ENCODE results near the gene DMD. TPM values are rescaled to one million over a fixed set of nuclear protein-coding genes. Genes with fewer than 3 reads are reported as not detected.

The DMD gene
- total and polyA plus RNA-seq, 2 of the 13 experiments (the other 11 are each of a cell fraction or from before 2014, with no cell fraction given): 17.6 to 25.9 TPM

DNA sequence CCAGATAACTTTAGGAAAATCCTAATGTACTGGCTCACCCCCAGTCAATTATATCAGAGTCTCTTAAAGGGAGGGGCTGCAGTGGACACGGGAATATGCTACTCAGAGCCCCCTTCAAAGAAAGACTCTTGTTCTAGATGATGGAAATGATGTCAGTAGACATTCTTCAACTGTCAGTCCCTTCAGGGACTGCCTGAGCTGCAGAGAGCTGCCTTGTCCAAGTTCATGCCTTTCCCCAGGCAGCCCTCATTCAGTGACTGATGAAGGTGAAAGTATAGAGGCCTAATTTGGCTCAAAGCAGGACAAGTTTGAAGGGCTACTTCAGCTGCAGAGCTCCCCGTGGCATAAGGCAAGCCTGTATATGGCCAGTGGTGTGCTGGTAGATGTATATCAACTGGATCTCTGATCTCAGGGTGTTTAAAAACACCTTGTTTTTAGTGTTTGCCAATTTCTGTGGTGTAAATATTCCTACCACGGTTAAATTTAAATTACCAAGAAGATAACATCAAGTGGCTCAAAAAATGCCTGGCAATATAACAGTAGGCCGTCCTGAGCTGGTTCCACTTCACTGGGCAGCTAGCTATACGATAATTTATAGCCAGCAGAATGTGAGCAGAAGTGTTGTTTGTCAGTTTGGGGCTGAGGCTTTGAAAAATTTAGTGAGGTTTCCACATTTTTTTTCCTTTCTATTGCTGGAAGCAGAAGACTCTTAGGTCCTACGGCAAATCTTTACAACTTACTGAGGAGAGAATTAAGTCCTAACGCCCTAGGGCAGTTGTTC lies 1390.7 kb downstream of the DMD start:
- in situ Hi-C loops (cut with HindIII; ENCODE audit: extremely low pct_ligation_motif_present, low pct_unique_long_range_greater_than_20kb) (no loop called here), intact Hi-C loops (cut with micrococcal nuclease; ENCODE audit: unreplicated experiment) (no loop called here)
- no peak overlapping the region for H3K9ac ChIP-seq (ENCODE audit: insufficient read depth, low read depth, low read length)
- no peak overlapping the region for H2AFZ ChIP-seq (ENCODE audit: low read length)
- BruUV-seq (replicated peaks): no TSS peak
- ATAC-seq (no peak), FAIRE-seq (no peak), DNase-seq (ENCODE audit: low spot score) (no peak)
- ChIA-PET CTCF (ENCODE audit: low intra/inter-chr PET ratio, low total read pairs) (no interaction called here), POLR2A (no interaction called here)
- H3K27ac ChIP-seq (ENCODE audit: extremely low read length, insufficient read depth, low read length): no peak overlapping the region
- H4K20me1 ChIP-seq (ENCODE audit: insufficient read depth, low read length): no peaks in the 10 kb centered on the region
- no peaks in the 10 kb centered on the region for H3K79me2 ChIP-seq (ENCODE audit: insufficient read depth, low read length)
- no peaks in the 10 kb centered on the region for H3K9me3 ChIP-seq (ENCODE audit: low read length)
- no peaks in the 10 kb centered on the region for H3K4me1 ChIP-seq (ENCODE audit: insufficient read depth, low read length)
- H3K4me3 ChIP-seq (replicated peaks in 1 of 3; ENCODE audit: insufficient read depth in 1 of 3, low read depth in 2 of 3, low read length in 3 of 3): no peak overlapping the region
- 0% methylated on average over 4 of the region's 7 CpGs for WGBS (ENCODE audit: low lambda C conversion rate)
- H3K4me2 ChIP-seq (ENCODE audit: low read depth, low read length): no peak overlapping the region
- no peaks in the 10 kb centered on the region for H3K27me3 ChIP-seq (ENCODE audit: control insufficient read depth in 1 of 2, insufficient read depth in 2 of 2, low read length in 2 of 2)
- H3K36me3 ChIP-seq (replicated peaks in 1 of 2; ENCODE audit: control insufficient read depth in 1 of 2, insufficient read depth in 2 of 2, low read length in 2 of 2): no peaks in the 10 kb centered on the region
- TF ChIP-seq ZNF709 (CRISPR knock-in tag; IDR thresholded peaks at IDR 0.05) (no peak), MIER2 (CRISPR knock-in tag; IDR thresholded peaks at IDR 0.05) (no peak), KDM4B (CRISPR knock-in tag; IDR thresholded peaks at IDR 0.05) (no peak), ZNF552 (CRISPR knock-in tag; IDR thresholded peaks at IDR 0.05; ENCODE audit: borderline replicate concordance) (no peak), ZNF431 (CRISPR knock-in tag; IDR thresholded peaks at IDR 0.05; ENCODE audit: borderline replicate concordance, low read depth) (no peak), ZNF251 (CRISPR knock-in tag; IDR thresholded peaks at IDR 0.05) (no peak), ATF1 (CRISPR knock-in tag; IDR thresholded peaks at IDR 0.05) (no peak), RCOR2 (CRISPR knock-in tag; IDR thresholded peaks at IDR 0.05) (no peak), ZNF441 (CRISPR knock-in tag; IDR thresholded peaks at IDR 0.05; ENCODE audit: borderline replicate concordance) (no peak), JUN (CRISPR knock-in tag; IDR thresholded peaks at IDR 0.05) (no peak), ESRRA (CRISPR knock-in tag; IDR thresholded peaks at IDR 0.05; ENCODE audit: low read depth) (no peak), ZNF24 (IDR thresholded peaks at IDR 0.05) (no peak), KDM2A (CRISPR knock-in tag; IDR thresholded peaks at IDR 0.05; ENCODE audit: borderline replicate concordance, low read depth) (no peak), RBM22 (optimal IDR thresholded peaks at IDR 0.05; ENCODE audit: low read length) (no peak)
- TF ChIP-seq, protein P1, sequence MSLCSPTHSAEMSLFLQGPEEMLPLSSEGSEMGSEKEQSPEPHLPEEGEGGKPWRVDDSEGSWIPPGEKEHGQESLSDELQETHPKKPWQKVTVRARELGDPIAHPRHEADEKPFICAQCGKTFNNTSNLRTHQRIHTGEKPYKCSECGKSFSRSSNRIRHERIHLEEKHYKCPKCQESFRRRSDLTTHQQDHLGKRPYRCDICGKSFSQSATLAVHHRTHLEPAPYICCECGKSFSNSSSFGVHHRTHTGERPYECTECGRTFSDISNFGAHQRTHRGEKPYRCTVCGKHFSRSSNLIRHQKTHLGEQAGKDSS (CRISPR knock-in tag; IDR thresholded peaks at IDR 0.05; ENCODE audit: borderline replicate concordance, low read depth): no peak
- TF ChIP-seq, protein P2, sequence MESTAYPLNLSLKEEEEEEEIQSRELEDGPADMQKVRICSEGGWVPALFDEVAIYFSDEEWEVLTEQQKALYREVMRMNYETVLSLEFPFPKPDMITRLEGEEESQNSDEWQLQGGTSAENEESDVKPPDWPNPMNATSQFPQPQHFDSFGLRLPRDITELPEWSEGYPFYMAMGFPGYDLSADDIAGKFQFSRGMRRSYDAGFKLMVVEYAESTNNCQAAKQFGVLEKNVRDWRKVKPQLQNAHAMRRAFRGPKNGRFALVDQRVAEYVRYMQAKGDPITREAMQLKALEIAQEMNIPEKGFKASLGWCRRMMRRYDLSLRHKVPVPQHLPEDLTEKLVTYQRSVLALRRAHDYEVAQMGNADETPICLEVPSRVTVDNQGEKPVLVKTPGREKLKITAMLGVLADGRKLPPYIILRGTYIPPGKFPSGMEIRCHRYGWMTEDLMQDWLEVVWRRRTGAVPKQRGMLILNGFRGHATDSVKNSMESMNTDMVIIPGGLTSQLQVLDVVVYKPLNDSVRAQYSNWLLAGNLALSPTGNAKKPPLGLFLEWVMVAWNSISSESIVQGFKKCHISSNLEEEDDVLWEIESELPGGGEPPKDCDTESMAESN (CRISPR knock-in tag; conservative IDR thresholded peaks at IDR 0.05): no peak
- TF ChIP-seq, protein P3, sequence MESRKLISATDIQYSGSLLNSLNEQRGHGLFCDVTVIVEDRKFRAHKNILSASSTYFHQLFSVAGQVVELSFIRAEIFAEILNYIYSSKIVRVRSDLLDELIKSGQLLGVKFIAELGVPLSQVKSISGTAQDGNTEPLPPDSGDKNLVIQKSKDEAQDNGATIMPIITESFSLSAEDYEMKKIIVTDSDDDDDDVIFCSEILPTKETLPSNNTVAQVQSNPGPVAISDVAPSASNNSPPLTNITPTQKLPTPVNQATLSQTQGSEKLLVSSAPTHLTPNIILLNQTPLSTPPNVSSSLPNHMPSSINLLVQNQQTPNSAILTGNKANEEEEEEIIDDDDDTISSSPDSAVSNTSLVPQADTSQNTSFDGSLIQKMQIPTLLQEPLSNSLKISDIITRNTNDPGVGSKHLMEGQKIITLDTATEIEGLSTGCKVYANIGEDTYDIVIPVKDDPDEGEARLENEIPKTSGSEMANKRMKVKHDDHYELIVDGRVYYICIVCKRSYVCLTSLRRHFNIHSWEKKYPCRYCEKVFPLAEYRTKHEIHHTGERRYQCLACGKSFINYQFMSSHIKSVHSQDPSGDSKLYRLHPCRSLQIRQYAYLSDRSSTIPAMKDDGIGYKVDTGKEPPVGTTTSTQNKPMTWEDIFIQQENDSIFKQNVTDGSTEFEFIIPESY (CRISPR knock-in tag; IDR thresholded peaks at IDR 0.05): no peak
- TF ChIP-seq, protein P4, sequence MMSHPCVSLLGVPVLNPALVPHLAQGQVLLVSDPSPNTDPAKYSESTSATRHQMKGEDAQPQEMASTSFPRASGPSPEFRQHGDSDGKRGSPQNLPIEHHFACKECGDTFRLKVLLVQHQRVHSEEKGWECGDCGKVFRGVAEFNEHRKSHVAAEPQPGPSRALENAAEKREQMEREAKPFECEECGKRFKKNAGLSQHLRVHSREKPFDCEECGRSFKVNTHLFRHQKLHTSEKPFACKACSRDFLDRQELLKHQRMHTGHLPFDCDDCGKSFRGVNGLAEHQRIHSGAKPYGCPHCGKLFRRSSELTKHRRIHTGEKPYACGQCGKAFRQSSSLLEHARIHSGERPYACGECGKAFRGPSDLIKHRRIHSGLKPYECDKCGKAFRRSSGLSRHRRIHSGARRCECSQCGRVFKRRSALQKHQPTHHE (CRISPR knock-in tag; IDR thresholded peaks at IDR 0.05; ENCODE audit: borderline replicate concordance): no peak

Measured in HepG2 (cell line).